Skeletal muscle tissue (tissue), 4 donors: ENCODE data around the gene CCDC57. TPM values are rescaled to one million over a fixed set of nuclear protein-coding genes. Genes with fewer than 3 reads are reported as not detected.
"Not testable (repeated sequence)": the region's sequence is repeated elsewhere in the genome, so short reads cannot be mapped to it uniquely, and the experiment has no call there.

Experiments
- H3K27ac ChIP-seq: one replicate; pipeline ENCODE4 v1.7.0; 2013; ENCODE audit warnings: mild to moderate bottlenecking, low read depth, low read length, inconsistent platforms
- H3K27me3 ChIP-seq, 3 donors: one replicate each; pipeline ENCODE4 v1.7.0; 2013; ENCODE audit warnings: low read length in 3 of 3; ENCODE audit not compliant: control insufficient read depth in 3 of 3, insufficient read depth in 3 of 3
- H3K36me3 ChIP-seq, 3 donors: one replicate each; pipeline ENCODE4 v1.7.0; 2013; ENCODE audit warnings: low read length in 3 of 3; ENCODE audit not compliant: control insufficient read depth in 3 of 3, insufficient read depth in 3 of 3
- H3K4me1 ChIP-seq, 3 donors: one replicate each; pipeline ENCODE4 v1.7.0; 2013; ENCODE audit warnings: low read length in 3 of 3, mild to moderate bottlenecking in 3 of 3; ENCODE audit not compliant: control insufficient read depth in 3 of 3, insufficient read depth in 3 of 3
- H3K4me3 ChIP-seq, 3 donors: one replicate each; pipeline ENCODE4 v1.7.0; 2013; ENCODE audit warnings: low read length in 3 of 3
- H3K9ac ChIP-seq, 3 donors: one replicate each; pipeline ENCODE4 v1.7.0; 2013; ENCODE audit warnings: low read length in 3 of 3, mild to moderate bottlenecking in 3 of 3, moderate library complexity in 2 of 3, low read depth in 1 of 3
- H3K9me3 ChIP-seq, 3 donors: one replicate each; pipeline ENCODE4 v1.7.0; 2013; ENCODE audit warnings: low read length in 3 of 3; ENCODE audit not compliant: control insufficient read depth in 3 of 3
- total RNA-seq: library from RNA; depleted of rRNA; stranded (reverse); fragments of >200 nt; gene quantifications from one replicate; pipeline ENCODE4 v1.2.3, GENCODE V29; 2014
- donor health status: Osteomylitis.

Gene CCDC57
- total RNA-seq, 1 donor from 2014 or later = 11.5 TPM

- H3K27me3 ChIP-seq = no peaks in the 10 kb centered on the region
- no peaks in the 10 kb centered on the region for H3K36me3 ChIP-seq
- H3K4me3 ChIP-seq = no peak overlapping the region
- H3K27ac ChIP-seq = no peak overlapping the region
- H3K9ac ChIP-seq = no peak overlapping the region
- H3K9me3 ChIP-seq = no peaks in the 10 kb centered on the region
- H3K4me1 ChIP-seq = peaks cover 32 to 43% (median 41%) of the 10 kb centered on the region in 3 donors
Measured at GRCh38 chr17:82215095-82215971, 2.7 kb upstream of the CCDC57 start.

- peaks cover 32 to 43% (median 41%) of the 10 kb centered on the region in 3 donors for H3K4me1 ChIP-seq
- H3K36me3 ChIP-seq = no peaks in the 10 kb centered on the region
- no peak overlapping the region for H3K27ac ChIP-seq
- no peaks in the 10 kb centered on the region for H3K27me3 ChIP-seq
- H3K4me3 ChIP-seq = no peak overlapping the region
- no peaks in the 10 kb centered on the region for H3K9me3 ChIP-seq
- no peak overlapping the region for H3K9ac ChIP-seq
Measured at GRCh38 chr17:82214012-82214628, 1.5 kb upstream of the CCDC57 start.

GRCh38 chr17:82213251-82214011 is 789 bp upstream of the CCDC57 start:
- peak overlapping the region; percentile 74 to 82 (median 79) for H3K4me3 ChIP-seq
- H3K9ac ChIP-seq = peak overlapping the region; percentile 81 to 91 (median 82)
- H3K27me3 ChIP-seq = no peaks in the 10 kb centered on the region
- H3K27ac ChIP-seq = peak overlapping the region; percentile 71
- H3K36me3 ChIP-seq = no peaks in the 10 kb centered on the region
- peaks cover 32 to 41% (median 39%) of the 10 kb centered on the region in 3 donors for H3K4me1 ChIP-seq
- no peaks in the 10 kb centered on the region for H3K9me3 ChIP-seq

GRCh38 chr17:82210655-82211054 is 2.0 kb downstream of the CCDC57 start:
- not testable (repeated sequence) for H3K4me3 ChIP-seq, H3K9ac ChIP-seq, H3K36me3 ChIP-seq, H3K27ac ChIP-seq, H3K27me3 ChIP-seq, H3K9me3 ChIP-seq
- H3K4me1 ChIP-seq = peaks cover 16 to 26% (median 26%) of the 10 kb centered on the region in 3 donors

- Histone ChIP-seq H3K36me3 (no peaks in the 10 kb centered on the region), H3K9ac (peak overlapping the region in 2 of 3 donors; percentile 54 to 79), H3K27ac (no peak overlapping the region), H3K4me3 (peak overlapping the region; percentile 41 to 49 (median 48)), H3K27me3 (no peaks in the 10 kb centered on the region), H3K4me1 (peaks cover 11 to 16% (median 15%) of the 10 kb centered on the region in 3 donors), H3K9me3 (no peaks in the 10 kb centered on the region)
Measured at GRCh38 chr17:82205720-82206508, 6.7 kb downstream of the CCDC57 start.

- Histone ChIP-seq H3K9ac (no peak overlapping the region), H3K36me3 (peaks cover 0 to 2% (median 0%) of the 10 kb centered on the region in 3 donors), H3K4me3 (peak overlapping the region in 1 of 3 donors; percentile 48), H3K4me1 (peaks cover 11 to 16% (median 15%) of the 10 kb centered on the region in 3 donors), H3K9me3 (no peaks in the 10 kb centered on the region), H3K27ac (no peak overlapping the region), H3K27me3 (no peaks in the 10 kb centered on the region)
Measured at GRCh38 chr17:82204831-82205719, 7.6 kb downstream of the CCDC57 start.

- H3K4me1 ChIP-seq = peaks cover 11 to 16% (median 15%) of the 10 kb centered on the region in 3 donors
- H3K4me3 ChIP-seq = no peak overlapping the region
- no peaks in the 10 kb centered on the region for H3K27me3 ChIP-seq
- H3K27ac ChIP-seq = no peak overlapping the region
- H3K36me3 ChIP-seq = peaks cover 0 to 8% (median 3%) of the 10 kb centered on the region in 3 donors
- no peaks in the 10 kb centered on the region for H3K9me3 ChIP-seq
- H3K9ac ChIP-seq = no peak overlapping the region
Measured at GRCh38 chr17:82203920-82204319, 8.7 kb downstream of the CCDC57 start.

GRCh38 chr17:82202981-82203380 is 9.7 kb downstream of the CCDC57 start:
- H3K27me3 ChIP-seq = no peaks in the 10 kb centered on the region
- H3K9me3 ChIP-seq = no peaks in the 10 kb centered on the region
- no peak overlapping the region for H3K9ac ChIP-seq
- H3K36me3 ChIP-seq = peaks cover 0 to 8% (median 3%) of the 10 kb centered on the region in 3 donors
- no peak overlapping the region for H3K27ac ChIP-seq
- no peak overlapping the region for H3K4me3 ChIP-seq
- peaks cover 11 to 16% (median 15%) of the 10 kb centered on the region in 3 donors for H3K4me1 ChIP-seq
